Activated T-cell treated with anti-CD3 and anti-CD28 coated beads, Interleukin-2, amount 50 U/mL, for 24 hours (primary cell): ENCODE results near the gene KLRC4.
A peak's percentile ranks its signal among the peaks of the same experiment; 100 is the strongest.
"Not testable (repeated sequence)": the region's sequence is repeated elsewhere in the genome, so short reads cannot be mapped to it uniquely, and the experiment has no call there.

Source experiments
- DNase-seq: peaks from one replicate; pipeline ENCODE4 v3.0.0-alpha.2; 2020
- H3K27ac Mint-ChIP-seq: 2 replicates; pipeline ENCODE4 v1.8.0; 2020; ENCODE audit warnings: mild to moderate bottlenecking, mixed read lengths
- H3K27me3 Mint-ChIP-seq: 2 replicates; pipeline ENCODE4 v1.8.0; 2020; ENCODE audit warnings: mixed read lengths
- H3K36me3 Mint-ChIP-seq: 2 replicates; pipeline ENCODE4 v1.8.0; 2020; ENCODE audit warnings: low read depth, mixed read lengths
- H3K4me1 Mint-ChIP-seq: 2 replicates; pipeline ENCODE4 v1.8.0; 2020; ENCODE audit warnings: low read depth, mixed read lengths
- H3K4me3 Mint-ChIP-seq: 2 replicates; pipeline ENCODE4 v1.8.0; 2020; ENCODE audit warnings: mild to moderate bottlenecking, moderate library complexity, mixed read lengths
- H3K9me3 Mint-ChIP-seq: 2 replicates; pipeline ENCODE4 v1.8.0; 2020; ENCODE audit warnings: mixed read lengths

KLRC4 gene, protein sequence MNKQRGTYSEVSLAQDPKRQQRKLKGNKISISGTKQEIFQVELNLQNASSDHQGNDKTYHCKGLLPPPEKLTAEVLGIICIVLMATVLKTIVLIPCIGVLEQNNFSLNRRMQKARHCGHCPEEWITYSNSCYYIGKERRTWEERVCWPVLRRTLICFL

GRCh38 chr12:10409392-10409791 lies at the start of gene KLRC4:
Gene KLRC4 (minus strand): TSS chr12:10409757. CDS start chr12:10409575, 182 bp downstream.
- Mint-ChIP-seq H3K27ac (peak within 1 kb of the TSS; percentile 66), H3K27me3 (peaks cover 6% of the 10 kb centered on the region), H3K9me3 (no peaks in the 10 kb centered on the region), H3K36me3 (peaks cover 9% of the 10 kb centered on the region), H3K4me1 (peaks cover 13% of the 10 kb centered on the region), H3K4me3 (peak within 1 kb of the TSS; percentile 70)
- DNase-seq: no peak

- no peak for DNase-seq
- no peak overlapping the region for H3K27ac Mint-ChIP-seq
- peaks cover 4% of the 10 kb centered on the region for H3K36me3 Mint-ChIP-seq
- H3K4me1 Mint-ChIP-seq: peaks cover 5% of the 10 kb centered on the region
- peaks cover 3% of the 10 kb centered on the region for H3K27me3 Mint-ChIP-seq
- H3K4me3 Mint-ChIP-seq: no peak overlapping the region
- H3K9me3 Mint-ChIP-seq: peaks cover 41% of the 10 kb centered on the region
Observed at GRCh38 chr12:10457760-10458159, 48.2 kb upstream of the KLRC4 start.

GRCh38 chr12:10456856-10457255 lies 47.3 kb upstream of the KLRC4 start:
- no peak for DNase-seq
- H3K9me3 Mint-ChIP-seq: peaks cover 40% of the 10 kb centered on the region
- H3K27ac Mint-ChIP-seq: no peak overlapping the region
- H3K36me3 Mint-ChIP-seq: peaks cover 4% of the 10 kb centered on the region
- no peak overlapping the region for H3K4me3 Mint-ChIP-seq
- H3K27me3 Mint-ChIP-seq: peaks cover 2% of the 10 kb centered on the region
- H3K4me1 Mint-ChIP-seq: peaks cover 5% of the 10 kb centered on the region

DNA sequence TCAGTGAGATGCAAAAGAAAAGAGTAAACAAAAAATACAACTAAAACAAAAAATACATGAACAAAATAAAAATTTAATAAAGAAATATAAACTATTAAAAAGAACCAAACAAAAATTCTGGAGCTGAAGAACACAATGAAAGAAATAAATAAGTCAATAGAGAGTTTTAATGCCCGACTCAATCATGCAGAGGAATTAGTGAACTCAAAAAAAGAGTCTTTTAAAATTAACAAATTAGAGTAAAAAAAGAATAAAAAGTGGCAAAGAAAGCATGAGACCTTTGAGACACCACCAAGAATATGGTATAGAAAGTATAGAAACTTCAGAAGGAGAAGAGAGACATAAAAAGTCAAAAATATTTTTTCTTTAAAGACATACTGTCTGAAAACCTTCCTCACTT lies 46.2 kb upstream of the KLRC4 start:
- DNase-seq: no peak
- Mint-ChIP-seq H3K27me3 (no peaks in the 10 kb centered on the region), H3K4me1 (peaks cover 5% of the 10 kb centered on the region), H3K27ac (no peak overlapping the region), H3K9me3 (peaks cover 38% of the 10 kb centered on the region), H3K36me3 (peaks cover 4% of the 10 kb centered on the region), H3K4me3 (no peak overlapping the region)

DNA sequence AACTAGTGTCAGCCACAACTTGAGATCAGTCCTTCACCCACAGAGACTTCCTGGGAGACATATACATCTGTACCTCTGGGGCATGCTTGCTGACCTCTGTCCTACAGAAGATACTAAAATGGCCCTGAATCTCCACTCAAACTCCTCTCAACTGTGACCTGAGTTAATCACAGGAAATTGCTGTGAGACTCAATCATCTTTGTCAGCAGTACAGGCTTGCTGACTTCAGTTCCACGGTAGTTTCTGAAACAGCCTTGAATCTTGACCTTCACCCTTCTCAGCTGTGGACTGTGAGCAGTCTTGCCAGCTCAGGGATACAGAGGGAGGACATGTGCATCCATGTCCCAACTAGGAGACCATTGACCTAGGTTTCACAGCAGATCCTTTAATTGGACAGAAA lies 45.0 kb upstream of the KLRC4 start:
- peaks cover 32% of the 10 kb centered on the region for H3K9me3 Mint-ChIP-seq
- H3K27me3 Mint-ChIP-seq: peaks cover 4% of the 10 kb centered on the region
- H3K27ac Mint-ChIP-seq: no peak overlapping the region
- H3K4me1 Mint-ChIP-seq: peaks cover 5% of the 10 kb centered on the region
- DNase-seq: no peak
- H3K36me3 Mint-ChIP-seq: peaks cover 4% of the 10 kb centered on the region
- H3K4me3 Mint-ChIP-seq: no peak overlapping the region

DNA sequence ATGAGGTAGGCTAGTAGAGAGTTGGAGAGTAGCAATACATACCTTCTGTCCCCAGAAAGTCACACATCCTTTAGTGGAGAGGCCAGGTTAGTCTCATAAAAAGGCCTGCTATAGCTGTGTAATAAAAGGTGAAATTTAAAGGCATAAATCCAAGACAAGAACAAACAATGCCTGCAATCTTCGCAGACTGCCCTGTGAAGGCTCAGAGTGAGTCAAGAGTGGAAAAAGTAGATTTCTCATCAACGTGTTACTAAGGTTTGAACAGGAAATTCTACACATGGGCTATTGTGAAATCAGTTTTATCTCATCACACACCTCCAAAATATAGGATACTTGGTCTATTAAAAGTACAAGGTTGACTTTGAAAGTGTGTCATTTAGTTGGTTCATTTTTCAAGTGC lies 43.6 kb upstream of the KLRC4 start, which contains the start of gene KLRC1:
Gene KLRC1 (minus strand): TSS at position 222 of the 400 bp plus-strand sequence. CDS start 2,221 bp downstream, outside the sequence.
- Mint-ChIP-seq H3K4me1 (peaks cover 5% of the 10 kb centered on the region), H3K27me3 (peaks cover 4% of the 10 kb centered on the region), H3K36me3 (peaks cover 4% of the 10 kb centered on the region), H3K4me3 (peak within 1 kb of the TSS; percentile 47), H3K9me3 (peaks cover 31% of the 10 kb centered on the region), H3K27ac (peak within 1 kb of the TSS; percentile 44)
- no peak for DNase-seq

DNA sequence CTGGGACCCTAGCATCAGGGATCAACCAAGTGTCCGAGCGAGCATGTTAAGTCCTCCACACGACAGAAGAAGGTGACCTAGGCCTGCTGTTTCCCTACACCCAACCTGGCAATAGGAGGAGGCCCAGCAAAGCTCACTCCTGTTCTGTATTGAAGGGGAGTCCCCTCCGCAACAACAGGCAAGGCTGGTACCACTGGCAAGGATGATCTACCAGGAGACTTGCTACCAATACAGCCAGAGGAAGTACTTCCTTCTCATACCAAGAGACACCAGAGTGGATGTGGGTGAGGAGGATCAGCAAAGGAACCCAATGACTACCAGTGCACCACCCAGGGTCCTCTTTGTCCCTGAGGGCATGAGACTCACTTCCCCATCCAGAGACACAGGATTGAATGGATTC lies 38.7 kb upstream of the KLRC4 start:
- Mint-ChIP-seq H3K4me3 (peak overlapping the region; percentile 15), H3K9me3 (no peaks in the 10 kb centered on the region), H3K4me1 (peaks cover 5% of the 10 kb centered on the region), H3K27ac (no peak overlapping the region), H3K27me3 (peaks cover 4% of the 10 kb centered on the region), H3K36me3 (no peaks in the 10 kb centered on the region)
- DNase-seq: no peak

DNA sequence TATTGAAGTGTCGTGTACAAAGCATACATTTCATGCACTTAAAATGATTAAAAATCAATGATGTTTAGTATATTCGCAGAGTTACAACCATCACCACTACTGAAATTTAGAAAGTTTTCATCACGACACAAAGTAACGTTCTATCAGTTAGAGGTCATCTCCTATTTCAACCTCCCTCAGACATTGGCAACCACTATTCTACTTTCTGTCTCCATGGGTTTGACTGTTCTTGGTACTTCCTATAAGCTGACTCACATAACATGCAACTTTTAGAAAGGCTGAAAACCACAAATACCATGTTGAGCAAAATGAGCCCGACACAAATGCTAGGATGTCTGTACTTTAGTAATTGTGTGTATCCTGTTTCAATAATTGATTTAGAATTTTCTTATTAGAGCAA lies 36.5 kb upstream of the KLRC4 start:
- DNase-seq, H3K9me3 Mint-ChIP-seq, H3K4me1 Mint-ChIP-seq, H3K4me3 Mint-ChIP-seq, H3K27ac Mint-ChIP-seq, H3K36me3 Mint-ChIP-seq, H3K27me3 Mint-ChIP-seq: not testable (repeated sequence)

DNA sequence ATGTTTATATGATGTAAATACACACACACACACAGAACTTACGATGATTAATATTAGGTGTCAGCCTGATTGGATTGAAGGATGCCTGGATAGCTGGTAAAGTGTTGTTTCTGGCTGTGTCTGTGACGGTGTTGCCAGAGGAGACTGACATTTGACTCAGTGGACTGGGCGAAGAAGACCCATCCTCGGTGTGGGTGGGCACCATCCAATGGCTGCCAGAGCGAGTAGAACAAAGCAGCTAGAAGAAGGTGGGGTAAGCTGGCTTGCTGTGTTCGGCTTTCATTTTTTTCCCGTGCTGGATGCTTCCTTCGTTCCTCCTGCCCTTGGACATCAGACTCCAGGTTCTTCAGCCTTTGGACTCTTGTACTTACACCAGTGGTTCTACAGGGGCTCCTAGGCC lies 31.6 kb upstream of the KLRC4 start:
- not testable (repeated sequence) for H3K27me3 Mint-ChIP-seq, H3K9me3 Mint-ChIP-seq, H3K27ac Mint-ChIP-seq, H3K4me1 Mint-ChIP-seq, DNase-seq, H3K36me3 Mint-ChIP-seq, H3K4me3 Mint-ChIP-seq

DNA sequence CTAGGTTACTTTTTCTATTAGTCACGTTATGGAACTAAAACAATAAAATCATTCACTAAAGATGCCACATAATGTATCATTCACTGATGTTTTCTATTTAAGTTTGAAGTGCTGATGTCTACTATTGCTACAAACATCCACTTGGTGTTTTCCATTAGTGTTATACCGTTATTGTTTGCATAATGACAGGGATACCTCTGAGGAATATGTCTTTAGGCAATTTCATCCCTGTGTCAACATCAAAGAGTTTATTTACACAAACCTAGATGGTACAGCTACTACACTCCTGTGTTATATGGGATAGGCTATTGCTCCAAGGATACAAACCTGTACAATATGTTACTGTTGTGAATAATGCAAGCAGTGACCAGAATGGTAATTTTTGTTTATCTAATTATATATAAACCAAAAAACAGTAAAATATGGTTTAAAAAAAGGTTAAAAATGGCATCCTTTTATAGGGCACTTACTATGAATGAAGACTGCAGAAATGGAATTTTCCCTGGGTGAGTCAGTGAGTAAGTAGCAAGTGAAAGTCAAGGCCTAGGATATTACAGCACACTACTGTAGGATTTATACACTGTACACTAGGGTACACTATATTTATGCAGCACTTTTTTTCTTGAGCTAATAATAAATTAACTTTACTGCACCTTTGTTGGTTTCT lies 30.2 kb upstream of the KLRC4 start:
- H3K4me3 Mint-ChIP-seq, H3K36me3 Mint-ChIP-seq, H3K4me1 Mint-ChIP-seq, H3K9me3 Mint-ChIP-seq, DNase-seq, H3K27me3 Mint-ChIP-seq, H3K27ac Mint-ChIP-seq: not testable (repeated sequence)

DNA sequence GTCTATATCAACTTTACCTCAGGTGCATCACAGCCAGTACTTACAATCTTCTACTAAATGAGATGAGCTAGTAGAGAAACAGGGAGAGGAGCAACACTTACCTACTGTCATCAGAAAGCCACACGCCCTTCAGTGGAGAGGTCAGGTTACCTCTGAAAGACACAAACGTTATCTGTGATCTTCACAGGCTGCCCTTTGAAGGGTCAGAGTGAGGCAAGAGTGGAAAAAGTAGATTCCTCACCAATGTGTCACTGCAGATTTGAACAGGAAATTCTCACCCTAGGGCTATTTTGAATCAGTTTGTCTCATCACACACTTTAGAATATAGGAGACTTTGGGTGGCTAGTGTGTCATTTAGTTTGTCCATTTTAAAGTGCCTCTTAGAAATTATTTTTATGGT lies 28.0 kb upstream of the KLRC4 start:
- not testable (repeated sequence) for H3K4me3 Mint-ChIP-seq, H3K36me3 Mint-ChIP-seq, H3K9me3 Mint-ChIP-seq, DNase-seq, H3K4me1 Mint-ChIP-seq, H3K27ac Mint-ChIP-seq, H3K27me3 Mint-ChIP-seq

DNA sequence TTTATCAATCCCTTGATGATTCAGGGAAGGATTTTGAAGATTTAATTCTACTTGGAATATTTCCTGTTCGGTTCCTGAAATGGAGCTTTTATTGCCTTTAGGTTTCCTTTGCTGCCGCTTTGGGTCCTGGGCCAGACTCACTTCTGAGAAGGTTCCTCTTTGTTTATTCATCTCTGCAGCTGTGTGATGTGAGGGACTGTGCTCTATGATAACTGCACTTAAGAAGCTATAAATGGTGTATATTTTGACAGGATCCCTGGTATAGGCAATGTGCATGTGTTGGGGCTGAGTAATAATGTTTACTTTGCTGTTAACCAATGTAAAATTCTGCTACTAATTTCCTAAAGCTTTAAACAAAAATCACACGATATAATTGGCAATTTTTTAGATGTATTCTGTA lies 26.3 kb upstream of the KLRC4 start, which contains the start of gene KLRC2:
Gene KLRC2 (minus strand): TSS at position 195 of the 400 bp plus-strand sequence. CDS start 24 bp downstream, at position 171.
- H3K9me3 Mint-ChIP-seq, H3K27me3 Mint-ChIP-seq, H3K4me1 Mint-ChIP-seq, DNase-seq, H3K4me3 Mint-ChIP-seq, H3K36me3 Mint-ChIP-seq: not testable (repeated sequence)
- peak within 1 kb of the TSS; percentile 41 for H3K27ac Mint-ChIP-seq

GRCh38 chr12:10430623-10431022 lies 21.1 kb upstream of the KLRC4 start:
- H3K27me3 Mint-ChIP-seq, H3K27ac Mint-ChIP-seq, H3K36me3 Mint-ChIP-seq, DNase-seq, H3K4me1 Mint-ChIP-seq, H3K4me3 Mint-ChIP-seq, H3K9me3 Mint-ChIP-seq: not testable (repeated sequence)

DNA sequence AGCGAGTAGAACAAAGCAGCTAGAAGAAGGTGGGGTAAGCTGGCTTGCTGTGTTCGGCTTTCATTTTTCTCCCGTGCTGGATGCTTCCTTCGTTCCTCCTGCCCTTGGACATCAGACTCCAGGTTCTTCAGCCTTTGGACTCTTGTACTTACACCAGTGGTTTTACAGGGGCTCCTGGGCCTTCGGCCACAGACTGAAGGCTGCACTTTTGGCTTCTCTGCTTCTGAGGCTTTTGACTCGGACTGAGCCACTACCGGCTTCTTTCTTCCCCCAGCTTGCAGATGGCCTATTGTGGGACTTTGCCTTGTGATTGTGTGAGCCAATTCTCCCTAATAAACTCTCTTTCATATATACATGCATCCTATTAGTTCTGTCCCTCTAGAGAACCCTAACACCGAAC lies 16.4 kb upstream of the KLRC4 start:
- not testable (repeated sequence) for H3K9me3 Mint-ChIP-seq, H3K27ac Mint-ChIP-seq, H3K36me3 Mint-ChIP-seq, H3K4me3 Mint-ChIP-seq, DNase-seq, H3K4me1 Mint-ChIP-seq, H3K27me3 Mint-ChIP-seq

DNA sequence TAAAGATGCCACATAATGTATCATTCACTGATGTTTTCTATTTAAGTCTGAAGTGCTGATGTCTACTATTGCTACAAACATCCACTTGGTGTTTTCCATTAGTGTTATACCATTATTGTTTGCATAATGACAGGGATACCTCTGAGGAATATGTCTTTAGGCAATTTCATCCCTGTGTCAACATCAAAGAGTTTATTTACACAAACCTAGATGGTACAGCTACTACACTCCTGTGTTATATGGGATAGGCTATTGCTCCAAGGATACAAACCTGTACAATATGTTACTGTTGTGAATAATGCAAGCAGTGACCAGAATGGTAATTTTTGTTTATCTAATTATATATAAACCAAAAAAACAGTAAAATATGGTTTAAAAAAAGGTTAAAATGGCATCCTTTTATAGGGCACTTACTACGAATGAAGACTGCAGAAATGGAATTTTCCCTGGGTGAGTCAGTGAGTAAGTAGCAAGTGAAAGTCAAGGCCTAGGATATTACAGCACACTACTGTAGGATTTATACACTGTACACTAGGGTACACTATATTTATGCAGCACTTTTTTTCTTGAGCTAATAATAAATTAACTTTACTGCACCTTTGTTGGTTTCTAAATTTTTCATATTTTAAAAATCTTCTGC lies 14.8 kb upstream of the KLRC4 start:
- not testable (repeated sequence) for H3K4me1 Mint-ChIP-seq, H3K36me3 Mint-ChIP-seq, H3K27me3 Mint-ChIP-seq, H3K27ac Mint-ChIP-seq, H3K9me3 Mint-ChIP-seq, DNase-seq, H3K4me3 Mint-ChIP-seq
